AG09319 (cell line): ENCODE measurements around the gene PRR36.

ENCODE experiments used
- DNase-seq: peaks from one replicate; pipeline ENCODE4 v3.0.0-alpha.2; 2010; ENCODE audit warnings: low read depth; ENCODE audit errors: extremely low read depth
- TF ChIP-seq, protein P1 (sequence below): IDR thresholded peaks from 2 replicates; pipeline ENCODE4 v1.5.1; 2011; ENCODE audit warnings: low read depth, mild to moderate bottlenecking, inconsistent platforms, low read length, moderate library complexity

The PRR36 gene

DNA sequence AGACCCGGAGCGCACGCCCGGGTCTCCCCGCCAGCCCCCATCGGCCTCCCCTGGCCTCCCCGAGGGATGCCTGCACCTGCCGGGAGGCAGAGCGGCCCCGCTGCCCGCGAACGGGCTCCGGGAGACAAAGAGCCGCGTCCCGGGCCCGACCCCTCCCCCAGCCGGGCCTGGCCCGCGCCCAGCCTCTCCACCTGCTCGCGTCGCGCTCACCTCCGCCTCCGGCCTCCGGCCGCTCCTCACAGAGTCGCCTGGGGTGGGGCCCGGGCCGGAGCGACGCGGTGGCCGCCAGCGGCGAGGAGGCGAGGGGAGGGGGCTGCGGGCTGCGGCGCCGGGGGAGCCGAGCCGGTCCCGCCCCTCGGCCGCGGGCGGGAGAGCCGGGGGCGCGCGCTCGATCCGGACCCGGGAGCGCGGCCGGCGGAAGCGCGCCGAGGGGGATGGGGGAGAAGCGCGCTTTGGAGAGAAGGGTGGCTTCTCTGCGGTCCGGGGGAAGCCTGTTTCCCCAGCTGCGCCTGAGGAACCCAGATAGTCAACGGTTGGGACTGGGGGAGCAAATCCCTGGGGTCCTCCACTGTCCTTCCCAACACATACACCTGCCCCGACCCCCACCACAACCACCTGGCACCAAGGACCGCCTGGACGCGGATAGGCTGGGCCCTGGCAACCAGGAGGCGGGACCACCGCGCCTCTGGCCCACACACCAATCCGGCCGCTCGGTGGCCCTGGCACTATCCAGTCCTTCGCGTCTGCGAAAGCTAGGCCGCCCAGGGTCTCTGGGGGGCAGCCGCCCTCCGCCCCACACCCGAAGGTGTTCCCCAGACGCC, at the start of gene PRR36:
Gene PRR36, minus strand, starts transcription at position 315 of the 821 bp plus-strand sequence. CDS start 701 bp downstream, outside the sequence.
- TF ChIP-seq, protein P1, sequence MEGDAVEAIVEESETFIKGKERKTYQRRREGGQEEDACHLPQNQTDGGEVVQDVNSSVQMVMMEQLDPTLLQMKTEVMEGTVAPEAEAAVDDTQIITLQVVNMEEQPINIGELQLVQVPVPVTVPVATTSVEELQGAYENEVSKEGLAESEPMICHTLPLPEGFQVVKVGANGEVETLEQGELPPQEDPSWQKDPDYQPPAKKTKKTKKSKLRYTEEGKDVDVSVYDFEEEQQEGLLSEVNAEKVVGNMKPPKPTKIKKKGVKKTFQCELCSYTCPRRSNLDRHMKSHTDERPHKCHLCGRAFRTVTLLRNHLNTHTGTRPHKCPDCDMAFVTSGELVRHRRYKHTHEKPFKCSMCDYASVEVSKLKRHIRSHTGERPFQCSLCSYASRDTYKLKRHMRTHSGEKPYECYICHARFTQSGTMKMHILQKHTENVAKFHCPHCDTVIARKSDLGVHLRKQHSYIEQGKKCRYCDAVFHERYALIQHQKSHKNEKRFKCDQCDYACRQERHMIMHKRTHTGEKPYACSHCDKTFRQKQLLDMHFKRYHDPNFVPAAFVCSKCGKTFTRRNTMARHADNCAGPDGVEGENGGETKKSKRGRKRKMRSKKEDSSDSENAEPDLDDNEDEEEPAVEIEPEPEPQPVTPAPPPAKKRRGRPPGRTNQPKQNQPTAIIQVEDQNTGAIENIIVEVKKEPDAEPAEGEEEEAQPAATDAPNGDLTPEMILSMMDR, result no peak
- DNase-seq, result no peak

DNA sequence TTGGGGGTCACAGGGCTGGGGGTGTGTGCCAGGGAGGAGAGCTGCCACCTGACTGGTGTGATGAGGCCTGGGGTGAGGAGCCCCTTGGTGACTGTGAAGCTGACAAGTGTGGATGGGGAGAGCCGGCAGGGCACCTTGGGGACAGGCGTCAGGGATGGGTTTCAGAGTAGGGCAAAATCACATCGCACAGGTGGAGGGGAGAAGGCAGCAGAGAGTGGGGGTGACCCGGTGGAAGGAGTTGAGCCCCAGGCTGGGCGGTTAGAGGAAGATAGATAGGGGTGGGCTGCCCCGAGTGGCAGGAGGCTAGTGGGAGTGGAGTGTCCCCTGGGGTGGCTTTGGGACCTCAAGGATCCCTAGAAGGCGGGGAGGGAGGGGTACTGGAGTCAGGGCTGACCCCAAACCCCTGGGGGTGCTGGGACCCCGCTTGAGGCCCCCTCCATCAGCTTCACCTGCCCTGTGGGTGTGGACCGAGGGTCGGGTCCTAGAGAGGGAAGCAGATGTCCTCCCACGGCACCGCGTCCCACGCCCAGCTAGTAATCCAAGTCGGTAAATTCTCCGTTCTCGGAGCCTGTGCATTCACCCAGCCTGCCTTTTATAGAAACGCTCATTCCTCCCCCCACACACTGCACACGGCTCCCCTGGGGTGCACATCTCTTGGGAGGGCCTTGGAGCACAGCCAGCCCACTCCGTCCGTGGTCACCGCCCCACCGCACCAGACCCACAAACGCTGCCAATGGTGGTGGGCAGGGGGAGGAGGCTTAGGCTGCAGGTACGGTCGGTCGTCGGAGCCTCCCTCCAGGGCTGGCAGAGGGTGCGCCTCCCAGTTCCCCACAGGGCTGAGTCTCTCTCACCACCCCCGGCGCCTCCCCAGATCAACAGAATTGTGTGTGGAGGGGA, 49.4 kb upstream of the PRR36 start:
- TF ChIP-seq, protein P1, result no peak
- no peak for DNase-seq

DNA sequence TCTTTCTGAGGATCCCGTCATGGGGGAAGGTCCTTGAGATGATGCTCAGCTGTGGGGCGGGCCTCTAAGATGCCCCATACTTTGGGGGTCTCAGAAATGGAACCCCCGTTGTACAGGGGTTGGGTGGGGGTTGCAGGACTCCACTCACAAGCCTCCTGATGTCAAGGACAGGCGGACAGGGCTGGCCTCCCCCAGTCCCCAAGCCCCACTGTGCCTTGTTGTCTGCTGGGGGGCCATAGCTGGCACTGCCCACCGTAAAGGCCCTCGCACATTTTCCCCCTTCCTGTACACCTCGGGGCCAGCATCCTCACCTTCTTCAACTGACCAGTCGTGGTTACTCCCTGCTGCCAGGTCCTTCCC, 48.6 kb upstream of the PRR36 start:
- DNase-seq, result no peak
- TF ChIP-seq, protein P1, result no peak

DNA sequence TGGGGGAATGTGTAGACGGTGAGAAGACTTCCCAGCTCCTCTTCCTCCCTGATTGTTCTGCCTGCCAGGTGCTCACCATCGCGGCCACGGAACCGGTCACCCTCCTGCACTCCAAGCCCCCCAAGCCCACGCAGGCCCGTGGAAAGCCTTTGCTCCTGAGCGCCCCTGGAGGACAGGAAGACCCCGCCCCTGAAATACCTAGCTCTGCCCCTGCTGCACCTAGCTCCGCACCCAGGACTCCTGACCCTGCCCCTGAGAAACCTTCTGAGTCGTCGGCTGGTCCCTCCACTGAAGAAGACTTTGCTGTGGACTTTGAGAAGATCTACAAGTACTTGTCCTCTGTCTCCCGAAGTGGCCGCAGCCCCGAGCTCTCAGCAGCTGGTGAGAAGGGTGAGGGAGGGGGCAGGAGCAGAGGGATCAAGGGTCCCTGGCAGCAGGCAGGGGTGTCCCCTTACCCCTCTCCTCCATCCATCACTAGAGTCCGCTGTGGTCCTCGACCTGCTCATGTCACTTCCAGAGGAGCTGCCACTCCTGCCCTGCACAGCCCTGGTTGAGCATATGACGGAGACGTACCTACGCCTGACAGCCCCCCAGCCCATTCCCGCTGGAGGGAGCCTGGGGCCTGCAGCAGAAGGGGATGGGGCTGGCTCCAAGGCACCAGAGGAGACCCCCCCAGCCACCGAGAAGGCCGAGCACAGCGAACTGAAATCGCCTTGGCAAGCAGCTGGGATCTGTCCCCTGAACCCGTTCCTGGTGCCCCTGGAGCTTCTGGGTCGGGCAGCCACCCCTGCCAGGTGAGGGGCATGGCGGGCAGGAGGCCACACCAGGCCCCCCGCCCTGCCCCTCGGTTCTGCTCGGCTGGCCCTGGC, 48.0 kb upstream of the PRR36 start:
- TF ChIP-seq, protein P1, result no peak
- DNase-seq, result no peak

DNA sequence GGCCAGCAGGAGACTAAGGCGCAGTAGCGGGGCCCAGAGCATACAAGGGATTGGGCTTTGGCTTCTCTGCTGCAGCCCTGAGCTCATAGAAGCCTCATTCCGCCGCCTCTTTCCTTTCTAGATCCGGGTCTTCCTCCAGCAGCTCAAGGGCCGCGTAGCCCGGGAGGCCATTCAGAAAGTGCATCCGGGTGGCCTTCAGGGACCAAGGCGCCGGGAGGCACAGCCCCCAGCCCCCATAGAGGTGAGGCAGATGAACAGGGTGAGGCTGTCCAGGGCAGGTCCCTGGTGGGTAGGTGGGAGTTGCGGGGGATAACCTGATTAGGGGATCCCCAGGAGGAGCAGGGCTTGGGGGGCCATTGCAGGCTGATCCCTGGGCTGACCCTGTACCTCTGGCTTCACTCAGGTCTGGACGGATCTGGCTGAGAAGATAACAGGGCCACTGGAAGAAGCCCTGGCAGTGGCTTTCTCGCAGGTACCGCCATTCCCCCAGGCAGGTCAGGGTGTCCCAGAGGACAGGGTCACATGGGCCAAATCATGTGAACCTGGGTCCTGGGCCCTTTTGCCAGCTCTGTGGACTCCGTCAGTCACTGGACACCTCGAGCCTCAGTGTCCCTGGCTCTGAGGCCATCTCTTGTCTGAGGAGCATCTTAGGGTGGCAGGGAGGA, 47.2 kb upstream of the PRR36 start:
- DNase-seq, result no peak
- TF ChIP-seq, protein P1, result no peak

DNA sequence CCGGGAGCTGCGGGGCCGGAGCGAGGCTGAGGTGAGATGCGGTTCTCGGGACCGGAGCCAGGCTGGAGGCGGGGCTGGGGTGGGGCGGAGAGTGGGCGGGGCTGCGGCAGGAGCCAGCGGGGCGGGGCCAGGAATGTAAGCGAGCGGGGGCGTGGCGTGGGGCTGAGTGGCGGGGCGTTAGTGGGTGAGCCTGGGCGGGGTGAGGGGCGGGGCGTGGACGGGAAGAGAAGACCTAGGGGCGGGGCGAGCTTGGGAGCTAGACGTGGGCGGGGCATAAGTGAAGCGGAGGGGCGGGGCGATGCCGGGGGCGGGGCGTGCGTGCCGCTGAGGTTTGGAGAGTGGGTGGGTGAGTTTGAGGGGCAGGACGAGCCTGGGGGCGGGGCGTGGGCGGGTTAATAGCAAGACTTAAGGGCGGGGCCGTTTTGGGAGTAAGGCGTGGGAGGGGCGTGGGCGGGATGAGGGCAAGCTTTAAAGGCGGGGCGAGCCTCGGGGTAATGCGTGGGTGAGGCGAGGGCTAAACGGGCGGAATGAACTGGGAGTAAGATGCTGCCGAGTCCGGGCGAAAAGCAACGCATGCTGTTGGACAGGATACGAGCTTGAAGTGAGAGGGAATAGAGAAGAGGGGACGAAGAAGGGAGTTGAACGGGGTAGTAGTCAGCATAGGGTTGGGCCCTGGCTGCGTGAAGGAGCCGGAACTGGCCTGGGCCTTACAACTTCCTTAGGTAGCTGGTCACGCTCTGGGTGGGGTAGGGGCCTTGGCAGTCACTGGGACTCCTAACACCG, 46.5 kb upstream of the PRR36 start:
- DNase-seq, result peak; percentile 97
- TF ChIP-seq, protein P1, result no peak
